ENCODE data around the gene TXNDC9.
"Not testable (repeated sequence)": the region's sequence is repeated elsewhere in the genome, so short reads cannot be mapped to it uniquely, and the experiment has no call there.

Gene TXNDC9

DNA sequence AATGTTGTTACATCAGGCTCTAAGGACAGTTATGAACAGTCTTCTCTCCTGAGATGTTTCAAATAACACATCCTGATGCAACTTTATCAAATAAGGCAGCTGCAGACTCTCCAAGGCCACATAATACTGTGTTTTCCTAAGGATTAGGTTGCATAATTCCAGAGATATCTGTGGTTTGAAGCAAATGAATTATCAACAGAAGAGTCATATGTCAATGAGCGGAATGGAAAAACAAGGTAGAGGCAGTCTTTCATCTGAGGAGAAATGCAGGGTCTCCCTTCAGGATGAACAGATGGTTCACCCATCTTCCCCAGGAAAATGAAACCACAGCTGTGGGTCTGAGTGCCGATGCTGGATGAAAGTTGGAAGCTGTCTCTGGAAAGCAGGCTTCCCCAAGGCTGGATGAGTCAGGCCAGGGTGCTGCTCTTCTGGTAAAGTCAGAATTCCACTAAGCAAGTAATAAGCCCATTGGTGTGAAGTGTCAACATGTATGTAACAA lies 57.3 kb downstream of the TXNDC9 start:
- H3K4me3 ChIP-seq (ENCODE audit: low read depth, low read length): no peak overlapping the region
- TF ChIP-seq, protein P1, sequence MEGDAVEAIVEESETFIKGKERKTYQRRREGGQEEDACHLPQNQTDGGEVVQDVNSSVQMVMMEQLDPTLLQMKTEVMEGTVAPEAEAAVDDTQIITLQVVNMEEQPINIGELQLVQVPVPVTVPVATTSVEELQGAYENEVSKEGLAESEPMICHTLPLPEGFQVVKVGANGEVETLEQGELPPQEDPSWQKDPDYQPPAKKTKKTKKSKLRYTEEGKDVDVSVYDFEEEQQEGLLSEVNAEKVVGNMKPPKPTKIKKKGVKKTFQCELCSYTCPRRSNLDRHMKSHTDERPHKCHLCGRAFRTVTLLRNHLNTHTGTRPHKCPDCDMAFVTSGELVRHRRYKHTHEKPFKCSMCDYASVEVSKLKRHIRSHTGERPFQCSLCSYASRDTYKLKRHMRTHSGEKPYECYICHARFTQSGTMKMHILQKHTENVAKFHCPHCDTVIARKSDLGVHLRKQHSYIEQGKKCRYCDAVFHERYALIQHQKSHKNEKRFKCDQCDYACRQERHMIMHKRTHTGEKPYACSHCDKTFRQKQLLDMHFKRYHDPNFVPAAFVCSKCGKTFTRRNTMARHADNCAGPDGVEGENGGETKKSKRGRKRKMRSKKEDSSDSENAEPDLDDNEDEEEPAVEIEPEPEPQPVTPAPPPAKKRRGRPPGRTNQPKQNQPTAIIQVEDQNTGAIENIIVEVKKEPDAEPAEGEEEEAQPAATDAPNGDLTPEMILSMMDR (IDR thresholded peaks at IDR 0.05): no peak
- no peaks in the 10 kb centered on the region for H3K36me3 ChIP-seq (ENCODE audit: control insufficient read depth, insufficient read depth, low read length)
- H3K9me3 ChIP-seq (ENCODE audit: control insufficient read depth, low read length): no peaks in the 10 kb centered on the region
- H3K9ac ChIP-seq: no peak overlapping the region
- H3K27ac ChIP-seq: no peak overlapping the region
- H3K4me2 ChIP-seq (ENCODE audit: low read length): no peak overlapping the region
- no peaks in the 10 kb centered on the region for H3K27me3 ChIP-seq (ENCODE audit: control insufficient read depth, insufficient read depth, low read length)
- no peaks in the 10 kb centered on the region for H3K79me2 ChIP-seq
- H3K4me1 ChIP-seq: no peaks in the 10 kb centered on the region
- H2AFZ ChIP-seq: no peak overlapping the region

DNA sequence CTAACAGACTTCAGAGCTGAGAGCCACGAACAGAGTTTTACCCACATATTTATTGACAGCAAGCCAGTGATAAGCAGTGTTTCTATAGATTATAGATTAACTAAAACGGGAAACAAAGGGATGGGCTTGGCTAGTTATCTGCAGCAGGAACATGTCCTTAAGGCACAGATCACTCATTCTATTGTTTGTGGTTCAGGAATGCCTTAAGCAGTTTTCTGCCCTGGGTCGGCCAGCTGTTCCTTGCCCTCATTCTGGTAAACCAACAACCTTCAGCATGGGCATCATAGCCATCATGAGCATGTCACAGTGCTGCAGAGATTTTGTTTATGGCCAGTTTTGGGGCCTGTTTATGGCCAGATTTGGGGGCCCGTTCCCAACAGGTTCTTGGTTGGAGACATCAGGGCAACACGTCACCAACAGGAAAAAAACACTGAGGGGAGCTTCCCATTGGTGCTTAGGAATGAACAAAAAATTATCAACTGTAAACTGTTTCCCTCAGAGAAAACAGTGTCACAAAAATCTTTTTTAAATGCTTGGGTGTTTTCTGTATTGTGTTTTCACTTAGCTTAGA lies 57.9 kb downstream of the TXNDC9 start:
- not testable (repeated sequence) for H3K9me3 ChIP-seq (ENCODE audit: control insufficient read depth, low read length); H3K4me2 ChIP-seq (ENCODE audit: low read length); H3K9ac ChIP-seq; H3K27ac ChIP-seq; H3K4me1 ChIP-seq; H2AFZ ChIP-seq; H3K27me3 ChIP-seq (ENCODE audit: control insufficient read depth, insufficient read depth, low read length); H3K4me3 ChIP-seq (ENCODE audit: low read depth, low read length); H3K79me2 ChIP-seq; H3K36me3 ChIP-seq (ENCODE audit: control insufficient read depth, insufficient read depth, low read length)

DNA sequence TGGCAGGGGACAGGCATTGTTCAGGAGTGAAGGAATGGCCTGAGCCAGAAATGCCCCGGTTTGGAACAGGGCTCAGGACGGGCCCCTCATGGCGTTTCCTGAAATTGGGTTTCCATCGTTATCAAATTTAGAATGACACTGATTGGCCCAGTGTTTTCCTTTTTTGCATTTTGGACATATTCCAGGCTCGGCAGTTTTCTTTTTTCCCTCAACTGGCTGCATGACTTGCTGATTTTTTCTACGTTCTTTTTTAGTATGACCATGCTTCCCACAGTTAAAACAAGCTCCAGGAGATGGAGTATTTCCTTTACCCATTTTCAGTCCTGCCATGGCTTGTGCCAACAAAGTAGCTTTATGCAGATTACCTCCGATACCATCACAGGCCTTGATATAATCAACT lies 60.3 kb downstream of the TXNDC9 start:
- TF ChIP-seq, protein P1 (IDR thresholded peaks at IDR 0.05): no peak
- no peak overlapping the region for H3K9ac ChIP-seq
- no peaks in the 10 kb centered on the region for H3K4me1 ChIP-seq

More for the DNA sequence above, 60.3 kb downstream of the TXNDC9 start:
- no peak overlapping the region for H3K4me2 ChIP-seq (ENCODE audit: low read length)
- H3K4me3 ChIP-seq (ENCODE audit: low read depth, low read length): no peak overlapping the region
- H2AFZ ChIP-seq: no peak overlapping the region
- H3K27me3 ChIP-seq (ENCODE audit: control insufficient read depth, insufficient read depth, low read length): no peaks in the 10 kb centered on the region
- no peak overlapping the region for H3K27ac ChIP-seq
- no peaks in the 10 kb centered on the region for H3K79me2 ChIP-seq
- no peaks in the 10 kb centered on the region for H3K36me3 ChIP-seq (ENCODE audit: control insufficient read depth, insufficient read depth, low read length)
- H3K9me3 ChIP-seq (ENCODE audit: control insufficient read depth, low read length): no peaks in the 10 kb centered on the region

Data from parathyroid adenoma (tissue), 2 donors.